H1 (cell line): Measurements from ENCODE around the gene MOB1B. TPM values are rescaled to one million over a fixed set of nuclear protein-coding genes. Genes with fewer than 3 reads are reported as not detected.

Source experiments
- CTCF ChIA-PET: fragments of 300-600 bp; sonication (Branson Sonifier 250); formaldehyde crosslinking; loops from one replicate; lab custom pipeline; 2021; ENCODE audit not compliant: partially characterized antibody; lab: Charles Lee
- POLR2A ChIA-PET: fragments of 300-600 bp; sonication (Branson Sonifier 250); formaldehyde crosslinking; loops from one replicate; lab custom pipeline; 2021; ENCODE audit warnings: inconsistent platforms; ENCODE audit not compliant: partially characterized antibody; lab: Charles Lee
- DNase-seq, 2 experiments: peaks; one replicate each; pipeline versions ENCODE4 v3.0.0 to v3.0.0-alpha.2; 2010 to 2022; ENCODE audit warnings: low spot score in 2 of 2, low read depth in 1 of 2, mixed read lengths in 1 of 2
- FAIRE-seq: peaks from 2 replicates; lab custom pipeline; 2011; peaks lifted over from hg19 to GRCh38; lab: Jason Lieb, UNC
- H2AFZ ChIP-seq: 2 replicates; pipeline ENCODE4 v1.8.1; 2012; ENCODE audit warnings: low read length, inconsistent platforms
- H2AK5ac ChIP-seq: 2 replicates; pipeline ENCODE4 v1.6.1; 2013; ENCODE audit warnings: low read depth, low read length
- H2BK120ac ChIP-seq: replicated peaks from 2 replicates; pipeline ENCODE3; 2013; ENCODE audit warnings: low read depth, low read length, inconsistent platforms
- H2BK12ac ChIP-seq: 2 replicates; pipeline ENCODE4 v1.6.1; 2013; ENCODE audit warnings: low read depth, low read length
- H2BK15ac ChIP-seq: 2 replicates; pipeline ENCODE4 v1.6.1; 2013; ENCODE audit warnings: low read length
- H2BK20ac ChIP-seq: 2 replicates; pipeline ENCODE4 v1.6.1; 2013; ENCODE audit warnings: low read length
- H2BK5ac ChIP-seq: 2 replicates; pipeline ENCODE4 v1.6.1; 2013; ENCODE audit warnings: low read depth, low read length
- H3K14ac ChIP-seq: 2 replicates; pipeline ENCODE4 v1.6.1; 2013; ENCODE audit warnings: inconsistent platforms; ENCODE audit not compliant: insufficient read length
- H3K18ac ChIP-seq: 2 replicates; pipeline ENCODE4 v1.6.1; 2013; ENCODE audit warnings: low read length; ENCODE audit errors: extremely low read depth
- H3K23ac ChIP-seq: 2 replicates; pipeline ENCODE4 v1.6.1; 2013; ENCODE audit warnings: inconsistent platforms; ENCODE audit not compliant: insufficient read length
- H3K23me2 ChIP-seq: 2 replicates; pipeline ENCODE4 v1.6.1; 2013; ENCODE audit warnings: low read depth, low read length
- H3K27ac ChIP-seq: 2 replicates; pipeline ENCODE4 v1.6.1; 2011; ENCODE audit warnings: low read depth, low read length, inconsistent platforms
- H3K27me3 ChIP-seq, 4 experiments: replicated peaks in 1 of 4; 1 replicate in 1 of 4; 2 replicates in 3 of 4; pipeline versions ENCODE4 v1.6.1 to v1.8.1; 2011 to 2013; ENCODE audit warnings: low read length in 3 of 4, mild to moderate bottlenecking in 3 of 4, inconsistent platforms in 2 of 4, mixed read lengths in 2 of 4, moderate library complexity in 1 of 4; ENCODE audit not compliant: control insufficient read depth in 3 of 4, insufficient read depth in 3 of 4; ENCODE audit errors: extremely low read depth in 1 of 4
- H3K36me3 ChIP-seq, 4 experiments: 2 replicates each; pipeline versions ENCODE4 v1.6.1 to v1.8.1; 2011 to 2013; ENCODE audit warnings: mild to moderate bottlenecking in 4 of 4, low read length in 3 of 4, moderate library complexity in 2 of 4, control low read depth in 1 of 4, inconsistent platforms in 1 of 4; ENCODE audit not compliant: insufficient read depth in 4 of 4, control insufficient read depth in 2 of 4
- H3K4ac ChIP-seq: replicated peaks from 2 replicates; pipeline ENCODE3; 2013; ENCODE audit warnings: low read length, low read depth, mixed read lengths, inconsistent platforms; ENCODE audit not compliant: insufficient read length
- H3K4me1 ChIP-seq, 4 experiments: replicated peaks in 1 of 4; 1 replicate in 1 of 4; 2 replicates in 3 of 4; pipeline versions ENCODE4 v1.6.1 to v1.8.1; 2011 to 2013; ENCODE audit warnings: low read length in 3 of 4, inconsistent platforms in 2 of 4, mixed read lengths in 1 of 4; ENCODE audit not compliant: insufficient read depth in 4 of 4, control insufficient read depth in 3 of 4
- H3K4me2 ChIP-seq, 2 experiments: 2 replicates each; pipeline versions ENCODE4 v1.6.1 to v1.8.1; 2011 to 2013; ENCODE audit warnings: low read depth in 2 of 2, low read length in 2 of 2, control low read depth in 1 of 2, inconsistent platforms in 1 of 2, mild to moderate bottlenecking in 1 of 2; ENCODE audit not compliant: insufficient read depth in 1 of 2
- H3K4me3 ChIP-seq, 4 experiments: fragments of 200-600, 300-600 bp in 1 of 4; sonication (generic), shearing (Covaris generic), sonication (Bioruptor Twin) in 1 of 4; 2 replicates each; pipeline versions ENCODE4 v1.5.1 to v1.8.1; 2011 to 2016; ENCODE audit warnings: low read length in 4 of 4, low read depth in 3 of 4, control low read depth in 2 of 4, inconsistent platforms in 2 of 4, mild to moderate bottlenecking in 2 of 4, mixed read lengths in 1 of 4, moderate library complexity in 1 of 4; ENCODE audit not compliant: insufficient read depth in 2 of 4; ENCODE audit errors: extremely low read depth in 1 of 4
- H3K56ac ChIP-seq: replicated peaks from 2 replicates; pipeline ENCODE3; 2013; ENCODE audit warnings: low read depth, mild to moderate bottlenecking, mixed read lengths, low read length, inconsistent platforms; ENCODE audit not compliant: insufficient read length
- H3K79me1 ChIP-seq: 2 replicates; pipeline ENCODE4 v1.6.1; 2013; ENCODE audit warnings: low read depth, low read length, control low read depth
- H3K79me2 ChIP-seq, 2 experiments: 2 replicates each; pipeline versions ENCODE4 v1.6.1 to v1.8.1; 2012 to 2013; ENCODE audit warnings: low read length in 2 of 2, mild to moderate bottlenecking in 2 of 2, inconsistent platforms in 1 of 2; ENCODE audit not compliant: insufficient read depth in 2 of 2, control insufficient read depth in 1 of 2
- H3K9ac ChIP-seq, 4 experiments: replicated peaks in 1 of 4; 1 replicate in 1 of 4; 2 replicates in 3 of 4; pipeline versions ENCODE4 v1.6.1 to v1.8.1; 2011 to 2013; ENCODE audit warnings: low read depth in 3 of 4, low read length in 3 of 4, control low read depth in 2 of 4, mild to moderate bottlenecking in 2 of 4, moderate library complexity in 2 of 4, inconsistent platforms in 1 of 4; ENCODE audit errors: extremely low read depth in 1 of 4
- H3K9me3 ChIP-seq, 2 experiments: 2 replicates each; pipeline versions ENCODE4 v1.6.1 to v1.8.1; 2012 to 2013; ENCODE audit warnings: mild to moderate bottlenecking in 2 of 2, moderate library complexity in 2 of 2, control low read depth in 1 of 2, inconsistent platforms in 1 of 2, low read depth in 1 of 2, low read length in 1 of 2, mixed read lengths in 1 of 2; ENCODE audit not compliant: insufficient read depth in 2 of 2
- H4K20me1 ChIP-seq, 2 experiments: replicated peaks in 1 of 2; 2 replicates each; pipeline versions ENCODE3 to v1.8.1; 2011 to 2013; ENCODE audit warnings: inconsistent platforms in 2 of 2, low read length in 2 of 2, mild to moderate bottlenecking in 1 of 2; ENCODE audit not compliant: insufficient read depth in 2 of 2, control insufficient read depth in 1 of 2
- H4K5ac ChIP-seq: 2 replicates; pipeline ENCODE4 v1.6.1; 2013; ENCODE audit warnings: low read length, low read depth, mixed read lengths, inconsistent platforms; ENCODE audit not compliant: insufficient read length
- H4K8ac ChIP-seq: 2 replicates; pipeline ENCODE4 v1.8.0; 2013; ENCODE audit warnings: mild to moderate bottlenecking, moderate library complexity, low read length, inconsistent platforms; ENCODE audit not compliant: insufficient read depth; ENCODE audit errors: extremely low read depth
- H4K91ac ChIP-seq: replicated peaks from 2 replicates; pipeline ENCODE3; 2013; ENCODE audit warnings: low read length, mixed read lengths, inconsistent platforms; ENCODE audit not compliant: insufficient read length
- ASH2L ChIP-seq: fragments of 200-600, 300-600 bp; sonication (generic); IDR thresholded peaks from one replicate; pipeline ENCODE4 v1.7.1; 2017; ENCODE audit warnings: low read length
- ATF3 ChIP-seq: IDR thresholded peaks from 2 replicates; pipeline ENCODE4 v1.6.1; 2011; ENCODE audit warnings: low read depth, mild to moderate bottlenecking, low read length; ENCODE audit not compliant: insufficient read depth
- CBX5 ChIP-seq: fragments of 300-800, 300-1000 bp; sonication (generic); IDR thresholded peaks from 2 replicates; pipeline ENCODE4 v1.7.1; 2016; ENCODE audit warnings: antibody characterized with exemption, low read length, low read depth
- EP300 ChIP-seq, 2 experiments: IDR thresholded peaks; 1 replicate in 1 of 2; 2 replicates in 1 of 2; pipeline ENCODE4 v1.6.1; 2011 to 2012; ENCODE audit warnings: low read depth in 2 of 2, low read length in 2 of 2, mild to moderate bottlenecking in 2 of 2, borderline replicate concordance in 1 of 2, inconsistent platforms in 1 of 2, moderate library complexity in 1 of 2
- GABPA ChIP-seq: IDR thresholded peaks from 2 replicates; pipeline ENCODE4 v1.6.1; 2011; ENCODE audit warnings: mild to moderate bottlenecking, low read length, moderate library complexity, borderline replicate concordance; ENCODE audit not compliant: insufficient read depth
- JUN ChIP-seq: IDR thresholded peaks from 2 replicates; pipeline ENCODE4 v1.6.1; 2011; ENCODE audit warnings: low read depth, mild to moderate bottlenecking, improper control_type of control experiment, low read length
- KDM5A ChIP-seq: fragments of 200-600 bp; IDR thresholded peaks from 2 replicates; pipeline ENCODE4 v1.7.1; 2012; ENCODE audit warnings: mild to moderate bottlenecking, low read length, inconsistent platforms, mixed read lengths
- RBBP5 ChIP-seq: IDR thresholded peaks from 2 replicates; pipeline ENCODE4 v1.7.1; 2012; ENCODE audit warnings: low read depth, mild to moderate bottlenecking, inconsistent platforms, low read length, moderate library complexity, borderline replicate concordance
- SIRT6 ChIP-seq: IDR thresholded peaks from one replicate; pipeline ENCODE4 v1.7.1; 2012; ENCODE audit warnings: low read length, inconsistent platforms
- SUZ12 ChIP-seq: fragments of 200-600 bp; sonication (generic); IDR thresholded peaks from 2 replicates; pipeline ENCODE4 v1.6.1; 2012; ENCODE audit warnings: mild to moderate bottlenecking, inconsistent platforms, low read length, moderate library complexity, mixed read lengths
- TAF1 ChIP-seq: IDR thresholded peaks from 2 replicates; pipeline ENCODE4 v1.6.1; 2011; ENCODE audit warnings: mild to moderate bottlenecking, low read depth, low read length
- TEAD4 ChIP-seq: IDR thresholded peaks from 2 replicates; pipeline ENCODE4 v1.6.1; 2012; ENCODE audit warnings: low read depth, low read length, inconsistent platforms, mixed read lengths
- USF2 ChIP-seq: IDR thresholded peaks from 2 replicates; pipeline ENCODE4 v1.6.1; 2011; ENCODE audit warnings: low read length, improper control_type of control experiment
- WGBS, 2 experiments: shearing (Covaris generic) in 1 of 2; methylation state at CpG; one replicate each; pipeline versions ENCODE4 v1.1.6 to v1.1.7; 2013 to 2015; ENCODE audit warnings: low lambda C conversion rate in 2 of 2, mixed read lengths in 2 of 2, inconsistent platforms in 1 of 2, low coverage in 1 of 2, missing lambda C conversion rate in 1 of 2; ENCODE audit not compliant: insufficient replicate concordance in 2 of 2, insufficient coverage in 1 of 2, insufficient read length in 1 of 2; ENCODE audit errors: extremely low coverage in 1 of 2, missing lambda C conversion rate in 1 of 2; 5-methylcytosine and 5-hydroxymethylcytosine counted together
- polyA plus RNA-seq, 7 experiments: library from polyadenylated mRNA; depleted of rRNA in 3 of 7; stranded (reverse) in 5 of 7; unstranded in 2 of 7; fragments of >200 nt in 5 of 7; fragments of 200-250 nt in 2 of 7; gene quantifications; 1 replicate in 5 of 7; 2 replicates in 1 of 7; 4 replicates in 1 of 7; pipeline versions ENCODE4 v1.2.1 to v1.2.3, GENCODE V29; 2011 to 2013; ENCODE audit warnings: missing spikeins in 2 of 7, mixed read lengths in 2 of 7
- total RNA-seq: library from RNA; stranded (reverse); fragmentation: NEBNext Ultra II Directional; extraction: Animal tissue kit (Norgen Biotek cat#: 25700); gene quantifications from 2 replicates; pipeline ENCODE4 v1.2.1, GENCODE V29; 2021

MOB1B gene
- total and polyA plus RNA-seq, 2 of the 8 experiments (the other 6 are each of a cell fraction or from before 2014, with no cell fraction given) = 3.8 to 33.5 TPM

- Histone ChIP-seq H3K56ac (no peak overlapping the region), H3K4me1 (peaks cover 0 to 9% (median 1%) of the 10 kb centered on the region in 4 experiments; a peak in 3 of 7 replicates), H3K4ac (no peak overlapping the region), H3K4me2 (no peak overlapping the region), H2BK120ac (no peak overlapping the region), H3K9ac (no peak overlapping the region), H3K79me2 (peaks cover 0 to 41% of the 10 kb centered on the region in 2 experiments; a peak in 2 of 4 replicates), H2AK5ac (no peak overlapping the region), H3K27ac (no peak overlapping the region), H3K9me3 (no peaks in the 10 kb centered on the region), H3K79me1 (no peaks in the 10 kb centered on the region), H2BK12ac (no peak overlapping the region), H2BK15ac (no peak overlapping the region), H3K4me3 (no peak overlapping the region), H4K8ac (no peak overlapping the region), H2AFZ (no peak overlapping the region), H4K91ac (no peak overlapping the region), H3K23me2 (no peaks in the 10 kb centered on the region), H3K18ac (no peak overlapping the region), H3K23ac (no peak overlapping the region), H2BK5ac (no peak overlapping the region), H3K36me3 (no peaks in the 10 kb centered on the region), H3K27me3 (no peaks in the 10 kb centered on the region), H4K5ac (no peak overlapping the region), H3K14ac (no peak overlapping the region), H4K20me1 (peaks cover 0 to 7% of the 10 kb centered on the region in 2 experiments), H2BK20ac (no peak overlapping the region)
- ChIA-PET POLR2A (interaction anchor here (0.9 to 1.7 kb wide), 2 partner anchors 9 to 106 kb away, joined by 3 to 4 read pairs; no protein-coding TSS in a partner anchor), CTCF (interaction anchor here (1.4 kb wide), 1 partner anchor 12 kb away, joined by 4 read pairs; no protein-coding TSS in a partner anchor)
- DNase-seq (no peak), FAIRE-seq (no peak)
- 57% methylated on average over 3 of the region's 3 CpGs; no CpG with 5 or more reads in 1 of the 2 experiments for WGBS, 2 experiments
- TF ChIP-seq RBBP5 = no peak
- no peak for TF ChIP-seq TAF1
- TF ChIP-seq SUZ12 = no peak
- no peak for TF ChIP-seq TEAD4
- no peak for TF ChIP-seq JUN
- TF ChIP-seq EP300 (IDR thresholded peaks at IDR 0.05; ENCODE audit: borderline replicate concordance in 1 of 2, low read depth in 2 of 2, low read length in 2 of 2) = no peak
- no peak for TF ChIP-seq GABPA
- TF ChIP-seq CBX5 = no peak
- no peak for TF ChIP-seq ASH2L
- no peak for TF ChIP-seq KDM5A
- TF ChIP-seq ATF3 = no peak
- TF ChIP-seq USF2 = no peak
- no peak for TF ChIP-seq SIRT6
Measured at GRCh38 chr4:70945046-70945445, 42.9 kb downstream of the MOB1B start.
